ENCODE data around the gene CACNA1G. TPM values are rescaled to one million over a fixed set of nuclear protein-coding genes. Genes with fewer than 3 reads are reported as not detected.

The CACNA1G gene
- total RNA-seq, 1 experiment from 2014 or later: not detected

- Histone ChIP-seq H3K9me3 (no peaks in the 10 kb centered on the region), H3K4me3 (no peak overlapping the region), H3K27me3 (no peaks in the 10 kb centered on the region), H3K36me3 (no peaks in the 10 kb centered on the region)
- DNase-seq: no peak
Observed at GRCh38 chr17:50625032-50625871, 64.7 kb downstream of the CACNA1G start.

- Histone ChIP-seq H3K36me3 (no peaks in the 10 kb centered on the region), H3K27me3 (no peaks in the 10 kb centered on the region), H3K9me3 (no peaks in the 10 kb centered on the region), H3K4me3 (no peak overlapping the region)
- DNase-seq: peak; percentile 73
Observed at GRCh38 chr17:50626037-50626574, 65.6 kb downstream of the CACNA1G start.

- H3K27me3 ChIP-seq: no peaks in the 10 kb centered on the region
- no peak for DNase-seq
- H3K9me3 ChIP-seq: no peaks in the 10 kb centered on the region
- H3K36me3 ChIP-seq: no peaks in the 10 kb centered on the region
- no peak overlapping the region for H3K4me3 ChIP-seq
Observed at GRCh38 chr17:50627036-50627781, 66.7 kb downstream of the CACNA1G start.

- Histone ChIP-seq H3K36me3 (no peaks in the 10 kb centered on the region), H3K9me3 (no peaks in the 10 kb centered on the region), H3K27me3 (no peaks in the 10 kb centered on the region), H3K4me3 (no peak overlapping the region)
- DNase-seq: no peak
Observed at GRCh38 chr17:50627782-50628601, 67.5 kb downstream of the CACNA1G start.

GRCh38 chr17:50629902-50630301 is 69.4 kb downstream of the CACNA1G start:
- H3K4me3 ChIP-seq: no peak overlapping the region
- no peaks in the 10 kb centered on the region for H3K36me3 ChIP-seq
- H3K27me3 ChIP-seq: no peaks in the 10 kb centered on the region
- no peaks in the 10 kb centered on the region for H3K9me3 ChIP-seq
- DNase-seq: no peak

- Histone ChIP-seq H3K9me3 (no peaks in the 10 kb centered on the region), H3K27me3 (no peaks in the 10 kb centered on the region), H3K4me3 (no peak overlapping the region), H3K36me3 (no peaks in the 10 kb centered on the region)
- DNase-seq: peak; percentile 43
Observed at GRCh38 chr17:50630524-50631194, 70.1 kb downstream of the CACNA1G start.

- no peaks in the 10 kb centered on the region for H3K36me3 ChIP-seq
- H3K9me3 ChIP-seq: no peaks in the 10 kb centered on the region
- no peak for DNase-seq
- H3K4me3 ChIP-seq: no peak overlapping the region
- H3K27me3 ChIP-seq: no peaks in the 10 kb centered on the region
Observed at GRCh38 chr17:50631195-50631907, 70.8 kb downstream of the CACNA1G start.

- no peak for DNase-seq
- Histone ChIP-seq H3K4me3 (no peak overlapping the region), H3K9me3 (no peaks in the 10 kb centered on the region)
Observed at GRCh38 chr17:50631908-50632571, 71.5 kb downstream of the CACNA1G start.

GRCh38 chr17:50632637-50633036 is 72.1 kb downstream of the CACNA1G start:
- no peak overlapping the region for H3K4me3 ChIP-seq
- no peaks in the 10 kb centered on the region for H3K27me3 ChIP-seq
- H3K9me3 ChIP-seq: no peaks in the 10 kb centered on the region
- H3K36me3 ChIP-seq: no peaks in the 10 kb centered on the region
- DNase-seq: no peak

More at GRCh38 chr17:50631908-50632571, 71.5 kb downstream of the CACNA1G start:
- no peaks in the 10 kb centered on the region for H3K27me3 ChIP-seq
- H3K36me3 ChIP-seq: no peaks in the 10 kb centered on the region

GRCh38 chr17:50633683-50634082 is 73.2 kb downstream of the CACNA1G start:
- no peak for DNase-seq
- no peak overlapping the region for H3K4me3 ChIP-seq
- H3K27me3 ChIP-seq: no peaks in the 10 kb centered on the region
- H3K36me3 ChIP-seq: no peaks in the 10 kb centered on the region; the same call in 1 of the 2 replicates
- H3K9me3 ChIP-seq: no peaks in the 10 kb centered on the region

- H3K9me3 ChIP-seq: no peaks in the 10 kb centered on the region
- DNase-seq: peak; percentile 63
- H3K36me3 ChIP-seq: no peaks in the 10 kb centered on the region; the same call in 1 of the 2 replicates
- no peaks in the 10 kb centered on the region for H3K27me3 ChIP-seq
- H3K4me3 ChIP-seq: peak within 1 kb of the TSS; percentile 40
Observed at GRCh38 chr17:50634224-50634914, 73.9 kb downstream of the CACNA1G start, which contains the start of gene ABCC3. Gene ABCC3 (plus strand): TSS chr17:50634881. CDS start chr17:50634937, 56 bp downstream.

GRCh38 chr17:50634915-50635731 is 74.6 kb downstream of the CACNA1G start:
- Histone ChIP-seq H3K27me3 (no peaks in the 10 kb centered on the region), H3K9me3 (no peaks in the 10 kb centered on the region)
- no peak for DNase-seq

GRCh38 chr17:50635732-50635981 is 75.1 kb downstream of the CACNA1G start:
- no peaks in the 10 kb centered on the region; the same call in 1 of the 2 replicates for H3K36me3 ChIP-seq
- H3K4me3 ChIP-seq: no peak overlapping the region; the same call in 1 of the 2 replicates
- DNase-seq: no peak

More at GRCh38 chr17:50634915-50635731, 74.6 kb downstream of the CACNA1G start:
- H3K4me3 ChIP-seq: peak overlapping the region; percentile 40
- no peaks in the 10 kb centered on the region; the same call in 1 of the 2 replicates for H3K36me3 ChIP-seq

More at GRCh38 chr17:50635732-50635981, 75.1 kb downstream of the CACNA1G start:
- Histone ChIP-seq H3K9me3 (no peaks in the 10 kb centered on the region), H3K27me3 (no peaks in the 10 kb centered on the region)

Data from MG63 (cell line).